ENCODE results near the gene FGD3.

DNA sequence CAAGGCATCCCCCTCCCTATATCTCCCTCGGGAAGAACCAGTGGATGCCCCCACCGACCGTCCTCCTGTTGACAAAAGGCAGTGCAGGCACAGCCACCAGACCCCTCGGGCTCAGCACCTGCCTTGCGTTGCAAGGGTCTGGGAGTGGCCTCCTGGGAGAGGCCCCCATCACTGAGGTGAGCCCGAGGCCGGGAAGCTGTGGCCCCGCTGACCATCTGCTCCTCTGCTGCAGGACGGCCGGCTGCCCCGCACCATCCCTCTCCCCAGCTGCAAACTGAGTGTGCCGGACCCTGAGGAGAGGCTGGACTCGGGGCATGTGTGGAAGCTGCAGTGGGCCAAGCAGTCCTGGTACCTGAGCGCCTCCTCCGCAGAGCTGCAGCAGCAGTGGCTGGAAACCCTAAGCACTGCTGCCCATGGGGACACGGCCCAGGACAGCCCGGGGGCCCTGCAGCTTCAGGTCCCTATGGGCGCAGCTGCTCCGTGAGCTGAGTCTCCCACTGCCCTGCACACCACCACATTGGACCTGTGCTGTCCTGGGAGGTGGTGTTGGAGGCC lies 87.9 kb downstream of the FGD3 start:
- TF ChIP-seq, protein P1, sequence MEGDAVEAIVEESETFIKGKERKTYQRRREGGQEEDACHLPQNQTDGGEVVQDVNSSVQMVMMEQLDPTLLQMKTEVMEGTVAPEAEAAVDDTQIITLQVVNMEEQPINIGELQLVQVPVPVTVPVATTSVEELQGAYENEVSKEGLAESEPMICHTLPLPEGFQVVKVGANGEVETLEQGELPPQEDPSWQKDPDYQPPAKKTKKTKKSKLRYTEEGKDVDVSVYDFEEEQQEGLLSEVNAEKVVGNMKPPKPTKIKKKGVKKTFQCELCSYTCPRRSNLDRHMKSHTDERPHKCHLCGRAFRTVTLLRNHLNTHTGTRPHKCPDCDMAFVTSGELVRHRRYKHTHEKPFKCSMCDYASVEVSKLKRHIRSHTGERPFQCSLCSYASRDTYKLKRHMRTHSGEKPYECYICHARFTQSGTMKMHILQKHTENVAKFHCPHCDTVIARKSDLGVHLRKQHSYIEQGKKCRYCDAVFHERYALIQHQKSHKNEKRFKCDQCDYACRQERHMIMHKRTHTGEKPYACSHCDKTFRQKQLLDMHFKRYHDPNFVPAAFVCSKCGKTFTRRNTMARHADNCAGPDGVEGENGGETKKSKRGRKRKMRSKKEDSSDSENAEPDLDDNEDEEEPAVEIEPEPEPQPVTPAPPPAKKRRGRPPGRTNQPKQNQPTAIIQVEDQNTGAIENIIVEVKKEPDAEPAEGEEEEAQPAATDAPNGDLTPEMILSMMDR (conservative IDR thresholded peaks at IDR 0.05), result no peak
- no peak for TF ChIP-seq EZH2 (IDR thresholded peaks at IDR 0.05; ENCODE audit: low read depth)
